Subcutaneous abdominal adipose tissue (tissue), 5 donors: Measurements from ENCODE around the gene REPS2.

Experiments used
- H3K27ac ChIP-seq: one replicate; pipeline ENCODE4 v1.7.0; 2013; ENCODE audit warnings: low read depth, mild to moderate bottlenecking, inconsistent platforms, low read length, moderate library complexity
- H3K27me3 ChIP-seq, 5 donors: one replicate each; pipeline ENCODE4 v1.7.0; 2013; ENCODE audit warnings: low read length in 5 of 5, inconsistent platforms in 1 of 5; ENCODE audit not compliant: control insufficient read depth in 5 of 5, insufficient read depth in 4 of 5
- H3K36me3 ChIP-seq, 5 donors: one replicate each; pipeline ENCODE4 v1.7.0; 2013; ENCODE audit warnings: low read length in 5 of 5; ENCODE audit not compliant: control insufficient read depth in 5 of 5, insufficient read depth in 5 of 5
- H3K4me1 ChIP-seq, 5 donors: one replicate each; pipeline ENCODE4 v1.7.0; 2013; ENCODE audit warnings: low read length in 5 of 5, mild to moderate bottlenecking in 3 of 5, moderate library complexity in 1 of 5; ENCODE audit not compliant: control insufficient read depth in 5 of 5, insufficient read depth in 5 of 5
- H3K4me3 ChIP-seq, 5 donors: one replicate each; pipeline ENCODE4 v1.7.0; 2013; ENCODE audit warnings: low read length in 5 of 5, low read depth in 1 of 5
- H3K9ac ChIP-seq, 5 donors: one replicate each; pipeline ENCODE4 v1.7.0; 2013; ENCODE audit warnings: low read length in 5 of 5, mild to moderate bottlenecking in 4 of 5, moderate library complexity in 3 of 5
- H3K9me3 ChIP-seq, 5 donors: one replicate each; pipeline ENCODE4 v1.7.0; 2013; ENCODE audit warnings: low read length in 5 of 5; ENCODE audit not compliant: control insufficient read depth in 5 of 5
- donor health status: healthy.
- donor health status: healthy.
- donor health status: healthy.
- donor health status: healthy.
- donor health status: healthy.

REPS2 gene

GRCh38 chrX:17086317-17086716 is 139.9 kb downstream of the REPS2 start:
- Histone ChIP-seq H3K9ac (no peak overlapping the region), H3K27ac (no peak overlapping the region), H3K9me3 (no peaks in the 10 kb centered on the region), H3K27me3 (peaks cover 0 to 5% (median 3%) of the 10 kb centered on the region in 5 donors), H3K4me3 (no peak overlapping the region), H3K36me3 (no peaks in the 10 kb centered on the region), H3K4me1 (no peaks in the 10 kb centered on the region)

- Histone ChIP-seq H3K4me3 (no peak overlapping the region), H3K27ac (no peak overlapping the region), H3K27me3 (peaks cover 0 to 10% (median 0%) of the 10 kb centered on the region in 5 donors), H3K9me3 (peaks cover 0 to 4% (median 0%) of the 10 kb centered on the region in 5 donors), H3K4me1 (no peaks in the 10 kb centered on the region), H3K9ac (no peak overlapping the region), H3K36me3 (no peaks in the 10 kb centered on the region)
These were observed 148.7 kb downstream of the REPS2 start for GRCh38 chrX:17095161-17095560.

GRCh38 chrX:17098516-17099247 is 152.2 kb downstream of the REPS2 start:
- H3K9ac ChIP-seq, result no peak overlapping the region
- no peaks in the 10 kb centered on the region for H3K36me3 ChIP-seq
- peaks cover 0 to 10% (median under 1%) of the 10 kb centered on the region in 5 donors for H3K27me3 ChIP-seq
- H3K9me3 ChIP-seq, result peaks cover 0 to 4% (median 0%) of the 10 kb centered on the region in 5 donors
- H3K27ac ChIP-seq, result no peak overlapping the region
- no peaks in the 10 kb centered on the region for H3K4me1 ChIP-seq
- H3K4me3 ChIP-seq, result no peak overlapping the region

- H3K9me3 ChIP-seq, result no peaks in the 10 kb centered on the region
- H3K27ac ChIP-seq, result no peak overlapping the region
- H3K4me1 ChIP-seq, result no peaks in the 10 kb centered on the region
- peaks cover 0 to 4% (median 0%) of the 10 kb centered on the region in 5 donors for H3K36me3 ChIP-seq
- H3K9ac ChIP-seq, result no peak overlapping the region
- H3K4me3 ChIP-seq, result no peak overlapping the region
- peaks cover 0 to 11% (median 3%) of the 10 kb centered on the region in 5 donors for H3K27me3 ChIP-seq
These were observed 158.0 kb downstream of the REPS2 start for GRCh38 chrX:17104433-17104832.

GRCh38 chrX:17120816-17121215 is 174.4 kb downstream of the REPS2 start:
- no peaks in the 10 kb centered on the region for H3K36me3 ChIP-seq
- no peak overlapping the region for H3K4me3 ChIP-seq
- no peak overlapping the region for H3K9ac ChIP-seq
- peaks cover 0 to 5% (median 0%) of the 10 kb centered on the region in 5 donors for H3K27me3 ChIP-seq
- no peaks in the 10 kb centered on the region for H3K4me1 ChIP-seq
- no peak overlapping the region for H3K27ac ChIP-seq
- H3K9me3 ChIP-seq, result peaks cover 0 to 11% (median 3%) of the 10 kb centered on the region in 5 donors

GRCh38 chrX:17154001-17154400 is 207.5 kb downstream of the REPS2 start:
- Histone ChIP-seq H3K9me3 (no peaks in the 10 kb centered on the region), H3K4me1 (no peaks in the 10 kb centered on the region), H3K27ac (no peak overlapping the region), H3K27me3 (peaks cover 0 to 13% (median 4%) of the 10 kb centered on the region in 5 donors), H3K9ac (no peak overlapping the region), H3K4me3 (no peak overlapping the region), H3K36me3 (no peaks in the 10 kb centered on the region)

- Histone ChIP-seq H3K36me3 (no peaks in the 10 kb centered on the region), H3K4me1 (no peaks in the 10 kb centered on the region), H3K9me3 (peaks cover 24 to 49% (median 36%) of the 10 kb centered on the region in 5 donors), H3K9ac (no peak overlapping the region), H3K27ac (no peak overlapping the region), H3K27me3 (no peaks in the 10 kb centered on the region), H3K4me3 (no peak overlapping the region)
These were observed 214.5 kb downstream of the REPS2 start for GRCh38 chrX:17160975-17161374.

- Histone ChIP-seq H3K9ac (no peak overlapping the region), H3K4me3 (peak overlapping the region in 1 of 5 donors; percentile 8), H3K4me1 (no peaks in the 10 kb centered on the region), H3K27me3 (peaks cover 0 to 3% (median 0%) of the 10 kb centered on the region in 5 donors), H3K36me3 (no peaks in the 10 kb centered on the region), H3K9me3 (peaks cover 24 to 51% (median 36%) of the 10 kb centered on the region in 5 donors), H3K27ac (no peak overlapping the region)
These were observed 215.5 kb downstream of the REPS2 start for GRCh38 chrX:17161991-17162390.

GRCh38 chrX:17164079-17164478 is 217.6 kb downstream of the REPS2 start:
- H3K9me3 ChIP-seq, result peaks cover 24 to 51% (median 39%) of the 10 kb centered on the region in 5 donors
- H3K27ac ChIP-seq, result no peak overlapping the region
- no peak overlapping the region for H3K4me3 ChIP-seq
- H3K9ac ChIP-seq, result no peak overlapping the region
- peaks cover 0 to 3% (median 0%) of the 10 kb centered on the region in 5 donors for H3K27me3 ChIP-seq
- H3K4me1 ChIP-seq, result no peaks in the 10 kb centered on the region
- no peaks in the 10 kb centered on the region for H3K36me3 ChIP-seq

GRCh38 chrX:17164941-17165340 is 218.5 kb downstream of the REPS2 start:
- no peaks in the 10 kb centered on the region for H3K36me3 ChIP-seq
- no peak overlapping the region for H3K9ac ChIP-seq
- H3K27me3 ChIP-seq, result peaks cover 0 to 3% (median 0%) of the 10 kb centered on the region in 5 donors
- H3K4me1 ChIP-seq, result no peaks in the 10 kb centered on the region
- H3K4me3 ChIP-seq, result no peak overlapping the region
- peaks cover 24 to 51% (median 37%) of the 10 kb centered on the region in 5 donors for H3K9me3 ChIP-seq
- H3K27ac ChIP-seq, result no peak overlapping the region
